GM19452 (cell line): ENCODE results near the gene FBLN5.

Source experiments
- ATAC-seq: cut with Tn5 transposase; IDR thresholded peaks from one replicate; pipeline ENCODE4 v1.9.1; 2021; ENCODE audit not compliant: unreplicated experiment

The FBLN5 gene, protein sequence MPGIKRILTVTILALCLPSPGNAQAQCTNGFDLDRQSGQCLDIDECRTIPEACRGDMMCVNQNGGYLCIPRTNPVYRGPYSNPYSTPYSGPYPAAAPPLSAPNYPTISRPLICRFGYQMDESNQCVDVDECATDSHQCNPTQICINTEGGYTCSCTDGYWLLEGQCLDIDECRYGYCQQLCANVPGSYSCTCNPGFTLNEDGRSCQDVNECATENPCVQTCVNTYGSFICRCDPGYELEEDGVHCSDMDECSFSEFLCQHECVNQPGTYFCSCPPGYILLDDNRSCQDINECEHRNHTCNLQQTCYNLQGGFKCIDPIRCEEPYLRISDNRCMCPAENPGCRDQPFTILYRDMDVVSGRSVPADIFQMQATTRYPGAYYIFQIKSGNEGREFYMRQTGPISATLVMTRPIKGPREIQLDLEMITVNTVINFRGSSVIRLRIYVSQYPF

DNA sequence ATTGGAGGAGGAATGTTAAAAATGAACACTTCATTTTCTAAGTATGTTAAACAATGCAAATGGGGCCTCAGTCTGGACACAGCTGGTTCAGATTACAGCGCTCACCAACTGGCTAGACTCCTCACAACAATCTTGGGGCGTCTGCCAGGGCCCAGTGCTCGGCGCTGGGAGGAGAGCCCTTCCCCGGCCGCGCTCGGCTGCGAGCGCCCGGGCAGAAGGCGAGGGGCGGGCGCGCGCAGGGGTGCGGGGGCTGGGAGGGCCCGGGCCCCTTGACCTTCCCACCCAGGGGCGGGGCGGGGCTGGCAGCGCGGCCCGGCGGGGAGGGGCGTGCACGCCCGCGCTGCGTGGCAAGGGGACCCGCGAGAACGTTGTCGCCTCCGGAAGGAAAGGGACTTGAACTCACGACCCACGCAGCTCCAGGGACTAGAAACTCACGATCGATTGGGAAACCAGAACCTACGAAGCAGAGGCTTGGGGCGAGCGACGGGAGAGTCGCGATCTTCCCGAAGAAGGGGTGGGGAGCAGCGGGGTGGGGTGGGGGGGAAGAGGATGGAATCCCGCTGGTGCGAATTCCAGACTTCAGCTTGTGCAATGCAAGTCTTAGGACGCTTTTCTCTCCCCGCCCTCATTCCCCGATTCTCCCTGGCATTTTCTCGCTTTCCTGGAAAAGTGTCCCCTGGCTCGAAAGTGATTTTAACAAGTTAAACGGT lies at the start of gene FBLN5:
Gene FBLN5 (minus strand): TSS at position 220 of the 710 bp plus-strand sequence. CDS start 465 bp downstream, outside the sequence.
- no peak for ATAC-seq

DNA sequence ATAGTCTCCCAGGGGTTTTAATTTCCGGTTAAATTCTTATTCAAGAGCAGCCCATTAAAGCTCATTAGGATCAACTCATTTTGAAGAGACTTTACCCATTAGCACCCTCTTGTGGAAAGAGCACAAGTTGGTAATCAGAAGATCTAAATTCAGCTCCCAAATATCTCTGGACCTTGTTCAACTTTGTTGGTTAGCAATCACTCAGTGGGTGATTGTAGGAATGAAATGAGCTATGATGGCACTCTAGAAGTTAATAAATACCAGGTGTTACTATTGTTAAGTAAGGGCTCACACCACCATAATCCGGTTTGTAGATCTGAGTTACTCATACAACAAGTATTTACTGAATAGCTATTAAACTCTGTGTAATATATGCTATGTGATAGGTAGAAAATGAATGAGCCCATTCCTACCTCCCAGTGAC lies 49.5 kb upstream of the FBLN5 start:
- no peak for ATAC-seq

DNA sequence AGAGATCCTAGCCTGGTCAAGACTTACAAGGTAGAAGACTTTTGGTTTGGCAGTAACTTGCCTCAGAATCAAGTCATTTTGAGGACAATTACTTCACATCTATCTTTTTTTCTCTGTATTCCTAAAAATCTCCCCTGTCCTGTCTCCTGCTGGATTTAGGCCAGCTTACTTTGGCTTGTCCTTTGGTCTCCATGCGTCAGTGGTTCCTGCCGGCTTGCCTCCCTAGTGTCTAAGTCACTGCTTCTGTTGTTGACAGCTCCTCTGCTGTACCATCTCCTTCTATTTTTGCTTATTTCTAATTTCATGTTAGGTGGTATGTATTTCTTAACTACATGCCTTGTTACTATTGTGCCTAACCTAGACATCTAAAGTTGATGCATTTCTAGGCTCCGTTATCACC lies 39.7 kb upstream of the FBLN5 start:
- ATAC-seq, result no peak

DNA sequence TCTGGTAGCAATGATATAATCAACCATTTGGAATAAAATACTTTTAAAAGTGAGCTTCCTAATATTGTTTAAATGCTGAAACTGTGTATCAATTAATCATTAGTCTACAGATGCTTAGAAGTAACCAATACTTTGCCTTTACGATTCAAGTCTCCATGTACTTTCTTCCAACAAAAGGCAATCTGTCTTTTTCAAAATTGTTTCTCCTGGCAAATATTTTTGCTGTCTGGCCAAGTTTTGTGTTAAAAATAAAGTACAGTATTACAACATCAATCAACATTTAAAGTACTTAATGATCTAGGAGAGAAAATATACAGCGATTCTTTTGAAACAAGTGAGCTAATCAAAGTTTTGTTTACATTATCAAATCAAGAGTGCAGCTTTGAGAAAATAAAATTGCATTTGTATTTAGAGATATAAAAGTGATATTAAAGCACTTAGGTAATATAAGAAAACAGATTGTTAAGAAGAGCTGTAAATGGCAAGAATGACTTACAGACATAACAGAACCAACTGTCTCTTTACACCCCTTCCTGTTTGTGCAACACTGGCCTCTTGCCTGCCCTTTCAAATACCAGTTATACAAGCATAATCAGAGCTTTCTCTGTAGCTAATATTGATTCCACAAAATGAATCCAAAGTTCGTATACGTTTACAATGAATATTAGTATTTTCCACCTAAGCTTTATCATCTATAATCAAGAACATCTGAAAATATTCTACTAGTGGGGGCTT lies 38.2 kb upstream of the FBLN5 start:
- no peak for ATAC-seq

DNA sequence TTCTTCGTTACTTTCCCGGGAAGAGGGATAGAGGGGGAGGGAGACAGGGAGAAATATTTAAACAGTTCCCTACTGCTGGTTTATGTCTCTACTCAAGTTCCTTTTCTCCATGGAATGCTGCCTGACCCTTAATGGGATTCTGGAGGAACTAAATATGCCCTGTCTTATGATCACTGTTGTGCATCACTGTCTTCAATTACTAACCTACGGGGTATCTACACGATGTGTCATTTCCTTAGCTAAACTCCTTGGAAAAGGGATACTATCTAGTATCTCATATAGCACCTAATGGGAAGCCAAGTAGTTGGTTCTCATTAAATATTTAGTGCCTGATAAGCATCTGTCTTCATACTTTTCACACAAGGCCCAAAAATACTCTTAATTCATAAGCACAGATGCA lies 37.5 kb upstream of the FBLN5 start:
- no peak for ATAC-seq

GRCh38 chr14:91983588-91983987 lies 36.1 kb upstream of the FBLN5 start:
- no peak for ATAC-seq

DNA sequence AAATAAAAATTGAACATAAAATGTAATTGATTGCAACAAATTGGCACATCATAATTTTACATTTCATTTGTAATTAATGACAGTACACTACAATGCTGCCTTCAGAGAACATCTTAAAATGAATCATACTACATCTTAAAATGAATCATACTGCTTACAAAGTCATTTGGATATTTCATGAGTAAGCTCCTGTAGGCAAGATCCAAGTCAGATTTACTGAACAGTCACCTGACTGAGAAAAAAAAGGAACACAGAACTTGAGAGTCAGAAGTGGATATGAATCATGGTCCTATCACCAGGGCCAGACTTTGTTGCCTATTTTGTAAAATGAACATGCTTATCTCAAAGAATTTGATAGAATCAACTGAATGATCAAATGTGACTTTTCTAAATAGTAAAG lies 32.7 kb upstream of the FBLN5 start:
- ATAC-seq, result peak; percentile 61

- ATAC-seq, result no peak
Measured at GRCh38 chr14:91977884-91978283, 30.4 kb upstream of the FBLN5 start.

- ATAC-seq, result no peak
Measured at GRCh38 chr14:91975763-91976162, 28.3 kb upstream of the FBLN5 start.

DNA sequence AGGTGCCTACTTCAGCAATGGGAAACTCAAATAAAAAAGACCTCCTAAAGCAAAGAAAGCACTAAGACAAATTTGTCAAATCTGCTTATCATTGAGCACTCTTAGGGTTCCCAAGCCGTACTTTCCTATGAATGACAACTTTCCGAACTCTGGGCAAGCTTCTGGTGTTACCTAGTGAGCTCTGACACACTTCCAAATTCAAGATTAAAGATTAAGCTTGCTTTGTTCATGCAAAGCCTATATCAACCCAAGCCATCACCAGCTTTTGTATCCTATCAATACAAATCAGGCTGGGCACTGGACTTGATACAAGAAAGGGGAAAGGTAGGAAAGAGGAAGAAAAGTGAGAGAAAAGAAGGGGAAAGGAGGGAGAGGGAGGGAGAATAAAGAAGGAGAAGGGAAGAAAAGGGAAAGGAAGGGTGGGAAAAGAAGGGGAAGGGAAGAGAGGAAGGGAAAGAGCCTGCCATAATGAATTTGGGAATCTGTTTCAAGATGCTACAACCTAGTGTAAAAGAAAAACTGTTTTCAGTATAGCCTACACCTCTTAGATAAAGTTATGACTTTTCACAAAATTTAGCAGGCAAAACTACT lies 23.8 kb upstream of the FBLN5 start:
- no peak for ATAC-seq

- no peak for ATAC-seq
Measured at GRCh38 chr14:91968280-91968679, 20.8 kb upstream of the FBLN5 start.

DNA sequence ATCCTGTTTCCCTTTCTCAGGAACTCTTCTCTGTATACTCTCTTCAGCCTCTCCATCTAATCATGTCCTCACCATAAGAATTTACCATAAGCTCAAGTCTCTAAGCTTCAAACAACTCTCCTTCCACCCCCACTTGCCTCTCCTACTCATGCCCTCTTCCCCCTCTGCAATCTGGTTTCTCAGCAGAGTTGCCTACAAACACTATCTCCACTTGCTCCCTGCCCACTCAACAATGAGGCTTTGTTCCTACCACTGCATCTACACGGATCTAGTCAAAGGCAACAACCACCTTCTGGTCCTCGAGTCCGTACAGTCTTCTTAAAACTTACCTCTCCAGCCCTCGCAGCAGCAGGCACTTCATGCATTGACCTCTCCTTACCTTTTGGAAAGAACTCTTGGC lies 17.2 kb upstream of the FBLN5 start:
- ATAC-seq, result no peak

DNA sequence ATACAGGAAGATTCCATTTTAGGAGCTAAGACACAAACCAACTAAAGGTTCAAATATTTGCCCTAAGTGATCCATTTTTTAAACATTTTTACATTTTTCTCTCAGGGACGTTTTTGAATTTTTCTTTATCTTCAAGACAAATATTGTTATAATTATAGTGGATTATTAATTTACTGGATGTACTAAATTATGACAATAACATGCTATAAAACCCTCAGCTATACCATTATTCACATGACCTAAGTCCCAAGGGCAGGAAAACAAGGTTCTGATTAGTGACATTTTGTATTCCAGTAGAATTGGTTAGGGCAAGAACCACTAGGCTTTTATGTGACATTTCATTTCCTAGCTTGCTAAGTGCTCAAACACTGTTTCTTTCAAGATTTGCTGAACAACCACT lies 16.5 kb upstream of the FBLN5 start:
- no peak for ATAC-seq

DNA sequence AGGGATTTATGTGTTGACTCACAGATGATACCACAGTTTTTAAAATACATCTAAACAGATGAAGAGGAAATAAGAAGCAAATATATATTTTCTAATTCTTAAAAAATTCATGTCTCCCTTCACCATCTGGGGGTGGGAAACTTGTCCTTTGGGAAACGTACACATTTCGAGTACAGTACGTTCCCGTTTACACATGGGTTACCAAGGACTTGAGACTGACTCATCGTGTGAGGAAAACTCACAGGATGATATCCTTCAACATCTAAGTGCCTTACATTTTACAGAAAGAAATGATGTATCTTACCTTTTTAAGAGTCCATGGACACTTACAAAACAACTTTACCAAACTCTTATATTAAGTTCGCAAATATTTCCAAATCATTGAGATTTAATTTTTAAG lies 16.0 kb upstream of the FBLN5 start:
- no peak for ATAC-seq

DNA sequence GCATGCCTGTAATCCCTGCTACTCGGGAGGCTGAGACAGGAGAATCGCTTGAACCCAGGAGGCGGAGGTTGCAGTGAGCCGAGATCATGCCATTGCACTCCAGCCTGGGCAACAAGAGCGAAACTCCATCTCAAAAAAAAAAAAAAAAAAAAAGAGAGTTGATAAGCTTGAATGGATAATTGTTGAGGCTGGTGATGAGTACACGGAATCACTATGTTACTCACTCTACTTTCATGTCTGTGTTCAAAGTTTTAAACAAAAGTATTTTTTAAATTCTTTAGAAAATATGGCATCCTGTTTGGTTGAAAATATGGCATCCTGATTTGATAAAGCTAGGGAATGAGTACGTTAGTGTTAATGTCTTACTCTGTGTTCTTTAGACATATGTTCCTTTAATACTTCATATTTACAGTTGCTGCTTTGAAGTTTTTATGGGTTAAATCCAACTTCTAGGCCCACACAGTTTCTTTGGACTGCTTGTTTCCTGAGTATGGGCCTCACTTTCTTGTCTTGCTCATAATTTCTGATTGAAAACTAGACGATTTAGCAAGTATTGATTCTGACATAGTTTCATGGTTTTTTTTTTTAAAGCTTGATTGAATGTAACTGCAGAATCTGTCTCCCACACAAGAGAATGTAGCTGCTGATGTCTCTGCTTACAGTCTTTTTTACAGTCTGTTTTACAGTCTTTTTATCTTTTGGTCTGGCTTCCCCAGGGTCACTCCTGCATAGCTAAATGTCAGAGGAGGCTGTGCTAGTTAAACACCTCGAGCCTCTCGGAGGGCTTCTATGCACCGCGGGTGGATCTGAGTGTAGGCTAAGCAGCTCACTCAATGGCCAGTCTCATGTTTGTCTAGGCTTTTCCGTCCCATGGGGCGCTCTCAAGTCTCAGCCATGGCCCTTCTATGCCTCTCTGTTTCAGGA lies 14.1 kb upstream of the FBLN5 start:
- no peak for ATAC-seq

GRCh38 chr14:91957876-91958313 lies 10.4 kb upstream of the FBLN5 start:
- ATAC-seq, result no peak

- ATAC-seq, result no peak
Measured at GRCh38 chr14:91956616-91957015, 9.1 kb upstream of the FBLN5 start.

GRCh38 chr14:91955168-91955567 lies 7.7 kb upstream of the FBLN5 start:
- ATAC-seq, result no peak

DNA sequence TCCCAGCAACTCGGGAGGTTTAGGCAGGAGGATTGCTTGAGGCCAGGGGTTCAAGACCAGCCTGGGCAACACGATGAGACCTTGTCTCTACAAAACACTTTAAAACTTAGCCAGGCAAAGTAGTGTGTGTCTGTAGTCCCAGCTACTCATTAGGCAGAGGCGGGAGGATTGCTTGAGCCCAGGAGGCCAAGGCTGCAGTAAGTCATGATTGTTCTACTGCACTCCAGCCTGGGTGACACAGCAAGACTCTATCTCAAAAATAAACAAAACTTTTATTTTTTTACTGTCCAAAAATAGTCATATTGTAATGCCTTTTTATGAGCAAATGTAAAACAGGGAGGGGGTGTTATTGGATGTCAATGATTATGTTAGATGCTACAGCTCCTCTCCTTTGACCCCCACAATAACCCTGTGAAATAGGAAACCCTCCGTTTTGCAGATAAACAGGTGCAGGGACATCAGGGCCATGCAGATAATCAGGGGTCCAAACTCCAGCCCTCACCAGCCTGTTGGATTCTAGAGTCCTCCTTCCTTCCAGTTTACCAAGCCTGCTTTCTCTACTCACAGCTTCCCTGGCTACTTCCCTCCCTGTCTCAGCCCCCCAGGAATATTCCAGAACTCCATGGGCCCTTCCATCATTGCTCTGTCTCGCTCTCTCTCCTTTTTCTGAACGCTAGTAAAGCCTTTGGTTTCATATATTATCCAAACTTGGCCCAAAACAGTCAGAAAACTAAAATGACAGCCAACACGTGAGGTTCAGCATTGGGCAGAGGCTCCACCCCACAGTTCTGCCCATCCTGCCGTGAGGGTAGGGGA lies 5.9 kb upstream of the FBLN5 start:
- no peak for ATAC-seq
